GM18517 (cell line): ENCODE data around the gene APLF.
"Not testable (repeated sequence)": the region's sequence is repeated elsewhere in the genome, so short reads cannot be mapped to it uniquely, and the experiment has no call there.

Experiments used
- ATAC-seq: cut with Tn5 transposase; IDR thresholded peaks from one replicate; pipeline ENCODE4 v1.9.1; 2021; ENCODE audit warnings: mild to moderate bottlenecking, moderate library complexity; ENCODE audit not compliant: unreplicated experiment

The APLF gene

DNA sequence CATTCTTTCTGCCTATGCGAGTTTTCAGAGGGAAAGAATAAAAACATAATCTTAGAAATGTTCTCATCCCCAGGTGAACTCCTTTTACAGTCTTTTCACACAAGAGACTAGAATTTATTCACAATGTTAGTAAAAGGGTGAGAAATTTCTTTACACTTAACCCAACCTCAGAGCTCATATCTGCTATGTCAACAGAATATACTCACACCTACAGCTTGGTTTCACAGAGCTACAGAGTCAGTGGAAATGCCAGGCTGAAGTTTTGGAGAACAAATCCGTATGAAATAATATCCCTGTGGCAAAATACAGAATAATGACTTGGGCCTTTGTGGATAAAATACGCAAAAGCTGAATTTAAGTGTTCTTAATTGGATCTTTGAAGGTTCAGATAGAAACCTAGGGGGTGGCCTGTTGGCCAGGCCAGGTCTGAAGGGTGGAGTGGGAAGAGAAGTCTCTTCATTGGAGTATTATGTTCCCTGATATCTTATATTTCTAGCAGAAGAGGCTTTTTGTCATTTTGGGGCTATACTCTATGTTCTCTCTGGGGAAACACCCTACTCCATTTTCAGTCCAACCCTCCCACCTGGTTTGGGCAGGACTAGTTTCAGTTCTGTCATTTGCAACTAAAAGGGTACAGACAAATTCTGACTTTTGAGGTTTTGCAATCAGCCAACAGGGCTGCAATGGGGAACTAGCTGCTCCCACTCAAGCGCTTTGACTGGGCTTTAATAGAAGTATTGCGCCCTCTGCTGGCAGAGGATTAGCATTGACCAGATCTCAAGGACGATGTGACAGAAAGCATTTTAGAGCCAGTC, 26.0 kb upstream of the APLF start:
- ATAC-seq: peak; percentile 98

DNA sequence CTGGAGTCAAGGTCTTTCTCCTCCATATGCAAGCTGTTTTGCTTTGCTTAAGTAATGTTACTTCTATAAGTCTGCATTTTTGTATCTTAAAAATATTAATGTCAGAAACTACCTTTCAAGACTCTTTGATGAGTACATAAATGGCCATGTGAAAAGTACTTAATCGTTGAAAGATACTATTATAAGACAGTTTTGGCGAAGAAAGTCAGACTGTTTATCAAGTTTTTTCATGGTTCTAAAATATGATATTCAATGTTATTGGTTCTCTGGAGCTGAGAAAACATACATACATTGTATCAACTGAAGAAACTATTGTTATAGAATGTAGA, 25.4 kb upstream of the APLF start:
- ATAC-seq: no peak

GRCh38 chr2:68446425-68446824, 21.0 kb upstream of the APLF start:
- not testable (repeated sequence) for ATAC-seq

- ATAC-seq: no peak
Observed at GRCh38 chr2:68447118-68447517, 20.3 kb upstream of the APLF start.

GRCh38 chr2:68448671-68449653, 18.4 kb upstream of the APLF start:
- ATAC-seq: no peak

GRCh38 chr2:68452158-68452900, 15.1 kb upstream of the APLF start:
- no peak for ATAC-seq

DNA sequence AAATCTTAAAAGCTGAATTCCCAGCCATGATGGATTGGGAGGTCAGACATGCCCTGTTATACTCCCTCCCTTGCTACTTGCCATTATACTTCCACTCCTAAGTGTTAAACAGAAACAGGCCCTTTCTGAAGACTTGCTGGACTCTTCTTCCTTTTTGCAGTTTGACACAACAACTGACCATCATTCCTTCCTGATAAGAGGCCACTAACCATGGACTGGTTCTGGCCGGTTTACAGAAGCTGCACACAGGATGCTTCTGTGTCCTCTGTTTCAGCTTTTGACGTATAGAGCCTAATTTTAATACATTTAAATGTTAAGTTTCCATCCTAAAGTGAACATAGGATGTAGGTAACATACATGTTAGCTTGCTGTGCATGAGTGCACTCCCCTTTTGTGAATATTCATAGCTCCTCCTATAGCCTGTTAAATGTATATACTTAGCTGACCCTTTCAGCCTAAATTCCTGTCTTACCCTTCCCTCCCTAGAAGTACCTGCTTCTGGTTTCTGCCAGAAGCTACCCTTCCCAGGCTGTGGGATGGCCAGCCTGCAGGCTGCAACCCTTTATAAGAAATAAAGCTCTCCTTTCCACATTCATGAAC, 13.5 kb upstream of the APLF start:
- no peak for ATAC-seq

GRCh38 chr2:68454719-68455118, 12.7 kb upstream of the APLF start:
- ATAC-seq: no peak

- ATAC-seq: no peak
Observed at GRCh38 chr2:68456198-68456597, 11.2 kb upstream of the APLF start.

GRCh38 chr2:68458981-68459380, 8.4 kb upstream of the APLF start:
- no peak for ATAC-seq

DNA sequence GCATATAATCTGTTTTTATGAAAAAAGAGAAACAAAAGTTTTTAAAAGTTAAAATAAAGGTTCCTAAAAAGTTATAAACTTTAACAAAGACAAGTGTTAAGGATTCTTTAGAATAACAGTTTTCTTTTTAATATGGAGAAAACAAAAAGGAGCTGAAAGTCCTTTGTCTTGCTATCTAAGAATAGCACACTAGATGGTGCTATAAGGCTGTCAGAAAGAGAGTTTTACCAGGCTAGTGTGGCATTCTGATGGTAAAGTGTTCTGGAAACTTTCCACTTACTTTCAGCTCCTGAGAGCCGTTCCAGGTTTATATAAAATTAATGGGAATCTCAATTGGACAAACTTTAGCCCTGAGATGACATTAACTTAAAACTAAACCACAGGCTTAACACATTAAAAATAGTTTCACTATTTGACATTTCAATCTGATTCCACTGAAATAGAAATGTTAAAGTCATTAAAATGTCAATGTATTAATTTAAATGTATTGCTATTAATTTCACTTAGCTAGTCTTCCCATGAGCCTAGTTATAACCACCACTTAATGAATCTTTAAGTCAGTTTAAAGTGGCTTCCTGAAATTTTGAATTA, 4.0 kb upstream of the APLF start:
- no peak for ATAC-seq

- ATAC-seq: no peak
Observed at GRCh38 chr2:68464651-68465050, 2.7 kb upstream of the APLF start.

GRCh38 chr2:68465081-68465916, 2.1 kb upstream of the APLF start:
- no peak for ATAC-seq

DNA sequence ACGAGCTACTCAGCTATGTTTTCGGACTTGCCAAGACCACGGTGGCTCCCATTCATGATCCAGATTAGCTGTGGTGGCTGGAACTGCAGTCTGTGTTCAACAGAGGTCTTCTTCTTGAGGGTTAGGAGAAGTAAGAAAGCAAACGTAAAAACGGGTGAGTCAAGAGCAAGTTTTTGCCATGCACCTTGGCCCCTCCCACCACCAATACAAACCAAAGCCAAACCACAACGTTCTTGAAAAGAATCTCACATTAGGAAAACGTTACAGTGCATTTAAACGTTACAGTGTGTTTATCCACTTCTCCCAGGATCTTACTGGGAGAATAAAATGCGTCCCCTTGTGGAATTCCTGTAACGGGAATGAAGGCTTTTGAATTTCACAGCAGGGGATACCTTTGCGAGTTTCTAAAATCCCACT, 1.0 kb upstream of the APLF start:
- no peak for ATAC-seq

DNA sequence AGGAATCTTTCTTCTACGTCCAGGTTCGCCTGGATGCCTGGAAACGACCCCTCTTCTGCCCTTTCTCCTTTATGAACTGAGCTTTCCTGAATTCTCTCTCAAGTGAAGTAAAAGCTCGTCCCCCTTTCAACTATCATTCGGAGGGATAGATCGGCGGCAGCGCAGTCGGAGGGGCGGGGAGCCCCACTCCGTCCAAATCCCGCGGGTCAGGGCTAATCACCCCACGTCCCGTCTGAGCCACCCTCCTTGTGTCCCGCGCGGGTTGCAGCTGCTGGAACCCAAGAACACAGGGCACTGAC, 658 bp upstream of the APLF start:
- ATAC-seq: no peak

DNA sequence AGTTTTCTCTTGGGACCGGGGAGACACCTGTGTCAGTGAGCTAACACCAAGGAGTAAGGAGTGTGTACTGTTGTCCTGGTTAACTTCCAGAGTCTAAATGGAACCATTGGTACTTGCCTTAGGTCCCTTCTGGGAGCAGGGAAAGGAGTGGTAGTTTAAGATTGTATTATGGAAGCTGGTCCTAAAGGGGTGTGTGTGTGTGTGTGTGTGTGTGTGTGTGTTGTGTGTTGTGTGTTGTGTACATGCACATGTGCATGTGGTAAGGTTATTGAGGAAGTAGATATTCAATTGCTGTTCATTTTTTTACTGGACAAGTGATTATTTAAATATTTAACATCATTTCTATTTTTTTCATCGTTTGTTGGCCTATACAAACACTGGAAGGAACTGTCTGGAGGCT, 1.4 kb downstream of the APLF start:
- ATAC-seq: no peak

GRCh38 chr2:68469935-68470334, 2.5 kb downstream of the APLF start:
- ATAC-seq: no peak

DNA sequence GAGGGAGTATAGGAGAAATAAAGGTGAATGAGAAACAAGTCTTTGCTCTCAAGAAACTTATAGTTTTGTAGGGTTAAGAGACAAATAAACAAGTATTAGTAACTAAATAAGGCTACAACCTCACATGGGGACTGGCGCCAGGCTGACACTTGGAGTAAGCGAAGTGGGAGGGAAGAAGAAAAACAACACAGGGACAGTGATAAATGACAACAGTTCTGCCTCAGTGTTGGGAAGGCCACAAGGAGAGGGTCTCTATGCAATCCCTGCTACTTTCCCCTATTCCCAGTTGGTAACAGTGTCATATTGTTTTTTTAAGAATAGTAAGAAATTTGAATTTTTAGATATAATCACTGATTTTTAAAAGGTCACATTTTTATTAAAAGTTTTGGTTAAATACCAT, 4.0 kb downstream of the APLF start:
- no peak for ATAC-seq

- ATAC-seq: no peak
Observed at GRCh38 chr2:68472796-68473414, 5.5 kb downstream of the APLF start.
